Uterus (tissue), 4 donors: ENCODE results near the gene MUC5B. TPM values are rescaled to one million over a fixed set of nuclear protein-coding genes. Genes with fewer than 3 reads are reported as not detected.

Experiments
- DNase-seq, 2 donors: peaks; one replicate each; pipeline ENCODE4 v3.0.0-alpha.2; 2019 to 2020
- H3K27ac ChIP-seq, 2 donors: fragments of 200-600 bp; sonication (generic); 1 replicate in 1 of 2; 2 replicates in 1 of 2; pipeline ENCODE4 v1.5.1; 2016 to 2018
- H3K27me3 ChIP-seq, 2 donors: fragments of 200-600 bp; sonication (generic); one replicate each; pipeline ENCODE4 v1.5.1; 2018 to 2019; ENCODE audit warnings: control low read depth in 1 of 2
- H3K36me3 ChIP-seq, 2 donors: fragments of 200-600 bp; sonication (generic); one replicate each; pipeline ENCODE4 v1.5.1; 2019; ENCODE audit warnings: control low read depth in 1 of 2
- H3K4me1 ChIP-seq, 2 donors: fragments of 200-600 bp; sonication (generic); one replicate each; pipeline ENCODE4 v1.5.1; 2018 to 2019; ENCODE audit warnings: control low read depth in 1 of 2
- H3K4me3 ChIP-seq, 2 donors: fragments of 200-600 bp; sonication (generic); 1 replicate in 1 of 2; 2 replicates in 1 of 2; pipeline ENCODE4 v1.5.1; 2018 to 2019; ENCODE audit warnings: mild to moderate bottlenecking in 1 of 2
- H3K9me3 ChIP-seq, 2 donors: fragments of 200-600 bp; sonication (generic); one replicate each; pipeline ENCODE4 v1.5.1; 2019; ENCODE audit warnings: control low read depth in 1 of 2
- CTCF ChIP-seq, 4 experiments: fragments of 200-600 bp in 2 of 4; fragments of 450-650 bp in 2 of 4; sonication (generic) in 2 of 4; IDR thresholded peaks; one replicate each; pipeline ENCODE4 v1.5.1; 2016 to 2019; ENCODE audit warnings: antibody characterized with exemption in 4 of 4, mild to moderate bottlenecking in 2 of 4, moderate library complexity in 1 of 4
- POLR2A ChIP-seq, 2 donors: fragments of 450-650 bp; IDR thresholded peaks; one replicate each; pipeline ENCODE4 v1.6.1; 2016; ENCODE audit warnings: antibody characterized with exemption in 2 of 2, mild to moderate bottlenecking in 1 of 2, moderate library complexity in 1 of 2
- intact Hi-C: fragments of 100-400 bp; cut with DNase I; formaldehyde crosslinking; loops from one replicate; pipeline ENCODE4 v1.15.1; 2023; ENCODE audit warnings: low total_unique reads
- total RNA-seq, 4 donors: library from RNA; depleted of rRNA in 3 of 4; stranded (reverse); fragments of >200 nt in 3 of 4; gene quantifications; one replicate each; pipeline versions ENCODE4 v1.1.0 to v1.2.4, GENCODE V29; 2014 to 2023
- donor health status: DM: yes; HTN: yes; CAD: no.

MUC5B gene
- total RNA-seq, 4 donors from 2014 or later = under 0.01 to 3.8 (median 0.71) TPM

GRCh38 chr11:1289211-1289935 is 66.5 kb downstream of the MUC5B start:
- Histone ChIP-seq H3K4me3 (no peak overlapping the region), H3K27me3 (no peaks in the 10 kb centered on the region), H3K36me3 (no peaks in the 10 kb centered on the region), H3K4me1 (no peaks in the 10 kb centered on the region), H3K9me3 (no peaks in the 10 kb centered on the region), H3K27ac (no peak overlapping the region)
- DNase-seq = no peak
- intact Hi-C loops = no loop called here
- TF ChIP-seq POLR2A (IDR thresholded peaks at IDR 0.05) (no peak), CTCF (IDR thresholded peaks at IDR 0.05) (no peak)

GRCh38 chr11:1290052-1291040 is 67.5 kb downstream of the MUC5B start:
- H3K27ac ChIP-seq = no peak overlapping the region
- H3K4me1 ChIP-seq = no peaks in the 10 kb centered on the region
- no peak overlapping the region for H3K4me3 ChIP-seq
- intact Hi-C loops = no loop called here
- H3K9me3 ChIP-seq = no peaks in the 10 kb centered on the region
- H3K36me3 ChIP-seq = no peaks in the 10 kb centered on the region
- DNase-seq = peak in 1 of 2 donors; percentile 5
- no peaks in the 10 kb centered on the region for H3K27me3 ChIP-seq
- TF ChIP-seq POLR2A (IDR thresholded peaks at IDR 0.05) (no peak), CTCF (IDR thresholded peaks at IDR 0.05) (no peak)

- intact Hi-C loops = no loop called here
- Histone ChIP-seq H3K36me3 (no peaks in the 10 kb centered on the region), H3K4me1 (no peaks in the 10 kb centered on the region), H3K4me3 (no peak overlapping the region), H3K27me3 (no peaks in the 10 kb centered on the region), H3K27ac (no peak overlapping the region), H3K9me3 (no peaks in the 10 kb centered on the region)
- peak in 1 of 2 donors; percentile 10 for DNase-seq
- TF ChIP-seq POLR2A (IDR thresholded peaks at IDR 0.05) (no peak), CTCF (IDR thresholded peaks at IDR 0.05) (no peak)
These were observed 68.6 kb downstream of the MUC5B start for GRCh38 chr11:1291295-1292017.

GRCh38 chr11:1292018-1292643 is 69.3 kb downstream of the MUC5B start:
- DNase-seq = peak in 1 of 2 donors; percentile 7

More at GRCh38 chr11:1292018-1292643, 69.3 kb downstream of the MUC5B start:
- Histone ChIP-seq H3K27ac (no peak overlapping the region), H3K4me3 (no peak overlapping the region), H3K36me3 (no peaks in the 10 kb centered on the region), H3K27me3 (no peaks in the 10 kb centered on the region), H3K4me1 (no peaks in the 10 kb centered on the region), H3K9me3 (no peaks in the 10 kb centered on the region)
- intact Hi-C loops = no loop called here
- TF ChIP-seq CTCF (IDR thresholded peaks at IDR 0.05) (no peak), POLR2A (IDR thresholded peaks at IDR 0.05) (no peak)
